ENCODE measurements around the gene EPB41.
A peak's percentile ranks its signal among the peaks of the same experiment; 100 is the strongest.

Gene EPB41

DNA sequence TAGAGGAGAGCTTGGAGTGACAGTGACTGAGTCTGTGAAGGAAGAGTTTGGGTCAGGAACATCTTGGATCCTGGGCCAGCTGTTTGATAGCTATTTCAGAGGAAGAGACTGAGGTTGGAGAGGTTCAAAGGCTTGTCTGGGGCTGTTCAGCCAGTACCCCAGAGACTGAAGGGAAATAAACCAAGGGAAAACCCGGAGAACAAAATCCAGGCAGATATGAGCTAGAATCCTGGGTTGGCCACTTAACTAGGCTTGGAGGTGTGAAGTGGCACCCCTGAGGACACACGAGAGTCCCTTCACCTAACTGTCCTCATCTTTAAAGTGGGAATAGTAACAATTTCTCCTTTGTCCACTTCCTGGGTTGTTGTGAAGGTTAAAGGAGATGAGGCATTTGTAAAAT lies 23.1 kb upstream of the EPB41 start:
- no peak for DNase-seq

DNA sequence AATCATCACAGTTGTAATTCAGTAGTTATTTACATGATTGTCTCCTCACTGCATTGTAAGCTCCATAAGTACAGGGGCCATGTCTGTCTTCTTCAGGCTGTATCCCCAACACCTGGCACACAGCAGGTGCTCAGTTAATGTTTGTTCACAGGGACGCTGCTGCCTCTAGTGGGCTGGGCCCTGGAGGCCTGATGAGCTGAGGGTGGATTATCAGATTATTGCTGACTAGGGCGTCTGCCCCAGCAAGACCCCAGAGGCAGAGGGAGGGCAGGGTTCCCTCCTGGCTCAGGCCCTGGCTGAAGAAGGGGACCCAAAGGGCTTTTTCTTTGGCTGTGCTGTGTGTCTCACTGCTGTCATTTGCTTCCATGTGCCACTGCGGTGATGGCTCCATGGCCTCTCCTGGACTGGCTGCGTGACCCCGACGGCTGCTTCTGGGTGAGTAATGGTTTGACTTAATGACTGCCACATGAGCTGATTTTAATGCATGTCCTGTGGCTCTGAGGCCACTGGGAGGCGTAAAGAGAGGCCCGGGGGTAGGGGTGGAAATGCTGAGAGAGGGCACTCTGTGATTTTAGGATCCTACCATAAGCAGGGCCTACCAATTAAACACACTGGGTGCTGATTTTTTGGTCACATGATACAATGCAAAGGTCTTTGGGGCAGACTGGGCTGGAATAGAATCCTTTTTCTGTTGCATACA lies 20.8 kb upstream of the EPB41 start:
- DNase-seq = peak; percentile 48

DNA sequence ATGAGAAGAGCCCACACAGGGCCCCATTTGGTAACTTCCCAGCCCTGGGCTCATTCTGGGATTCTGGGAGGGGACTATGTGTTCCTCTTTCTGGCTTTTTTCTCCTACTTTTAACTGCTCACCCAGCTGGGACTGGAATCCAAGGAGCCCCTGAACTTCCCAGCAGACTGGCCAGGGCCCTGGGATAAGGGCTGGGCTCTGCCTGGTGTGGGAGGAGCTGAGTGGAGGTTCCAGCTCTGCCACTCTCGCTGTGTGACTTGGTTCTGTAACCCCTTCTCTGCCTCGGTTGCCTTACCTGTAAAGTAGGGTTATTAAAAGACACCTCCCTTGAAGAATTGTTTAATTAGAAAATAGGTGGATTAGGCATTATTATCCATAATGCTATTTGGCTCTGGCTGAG lies 19.6 kb upstream of the EPB41 start:
- DNase-seq = no peak

DNA sequence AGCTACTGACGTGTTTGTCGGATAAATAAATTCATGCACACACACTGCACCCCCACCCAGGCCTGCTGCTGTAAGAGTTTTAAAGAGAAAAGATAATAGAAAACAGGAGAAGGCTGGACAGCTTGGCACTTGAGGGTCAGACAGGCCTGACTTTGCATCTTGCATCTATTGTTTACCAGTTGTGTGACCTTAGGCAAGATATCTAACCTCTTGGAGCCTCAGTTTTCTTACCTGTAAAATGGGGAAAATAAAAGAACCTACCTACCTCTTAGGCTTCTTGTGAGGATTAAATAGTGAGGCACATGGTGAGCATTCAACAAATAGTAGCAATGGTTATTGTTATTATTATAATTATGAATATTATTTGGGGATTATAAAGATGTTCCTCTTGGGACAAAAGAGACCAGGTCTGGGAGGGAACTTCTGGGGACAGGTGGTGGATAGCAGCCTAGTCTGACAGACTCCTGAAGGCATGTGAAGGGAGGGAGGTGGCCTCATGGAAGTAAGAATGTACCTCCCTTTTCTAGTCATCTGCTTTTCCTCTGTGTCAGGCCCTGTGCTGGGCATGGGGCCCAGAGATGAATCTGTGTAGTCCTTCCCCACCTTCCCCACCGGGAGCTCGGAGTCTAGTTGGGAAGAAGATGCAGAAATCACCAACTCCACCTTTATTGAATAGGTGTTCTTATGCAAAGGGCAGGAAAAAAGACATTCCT lies 18.3 kb upstream of the EPB41 start:
- DNase-seq = no peak

DNA sequence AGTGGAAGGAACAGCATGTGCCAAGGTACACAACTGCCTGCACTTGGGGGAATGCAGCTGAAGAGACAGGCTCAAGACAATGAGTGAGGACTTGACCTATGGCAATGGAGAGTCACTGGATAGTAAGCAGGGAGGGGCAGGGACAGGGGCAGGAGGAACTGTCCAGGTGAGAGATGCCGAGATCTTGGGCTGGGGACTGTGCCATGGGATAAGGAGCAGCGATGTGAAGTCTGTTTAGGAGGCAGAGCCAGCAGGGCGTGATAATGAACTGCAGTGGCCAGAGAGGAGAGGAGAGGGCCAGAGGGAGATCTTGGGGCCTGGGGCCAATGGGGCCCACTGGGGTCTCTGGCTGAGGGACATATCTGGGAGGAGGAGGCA lies 17.8 kb upstream of the EPB41 start:
- no peak for DNase-seq

DNA sequence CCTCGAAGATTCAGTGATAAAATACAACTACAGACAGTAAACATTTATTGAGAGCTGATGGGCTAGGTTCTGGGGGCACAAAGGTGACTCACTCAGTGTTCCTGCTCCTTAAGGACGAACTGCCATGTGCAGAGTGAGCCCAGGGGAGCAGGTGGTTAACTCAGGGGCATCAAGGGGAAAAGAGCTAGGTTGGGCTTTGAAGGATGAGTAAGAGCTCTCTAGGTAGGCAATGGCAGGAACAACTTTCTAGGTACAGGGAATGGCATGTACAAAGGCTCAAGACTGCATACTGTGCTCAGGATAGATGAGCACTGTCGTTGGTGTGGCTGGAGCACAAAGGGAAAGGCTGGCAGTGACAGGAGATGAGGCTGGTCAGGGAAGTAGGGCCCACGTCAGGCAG lies 16.6 kb upstream of the EPB41 start:
- DNase-seq = no peak

DNA sequence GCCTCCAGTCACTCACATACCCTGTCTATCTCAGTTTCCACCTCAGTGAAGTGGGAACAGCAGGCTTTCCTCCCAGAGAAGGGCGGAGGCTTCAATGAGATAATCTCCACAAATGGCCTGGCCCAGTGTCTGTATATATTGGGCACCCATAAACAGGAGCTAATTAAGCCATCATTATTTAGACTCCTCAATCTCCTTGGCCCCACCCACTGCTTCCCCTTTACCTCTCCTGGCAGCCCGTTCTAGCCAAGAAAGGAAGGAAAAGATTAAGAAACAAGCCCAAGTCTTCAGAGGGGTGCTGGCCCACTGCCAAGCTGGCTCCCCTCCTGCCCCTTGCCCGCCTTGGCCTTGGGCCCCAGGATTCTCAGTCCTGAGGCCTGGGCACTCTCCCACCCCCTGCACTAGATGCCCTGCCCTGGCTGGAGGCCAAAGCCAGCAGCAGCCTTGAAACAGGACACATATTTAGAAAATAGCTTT lies 15.9 kb upstream of the EPB41 start:
- DNase-seq = peak; percentile 75

DNA sequence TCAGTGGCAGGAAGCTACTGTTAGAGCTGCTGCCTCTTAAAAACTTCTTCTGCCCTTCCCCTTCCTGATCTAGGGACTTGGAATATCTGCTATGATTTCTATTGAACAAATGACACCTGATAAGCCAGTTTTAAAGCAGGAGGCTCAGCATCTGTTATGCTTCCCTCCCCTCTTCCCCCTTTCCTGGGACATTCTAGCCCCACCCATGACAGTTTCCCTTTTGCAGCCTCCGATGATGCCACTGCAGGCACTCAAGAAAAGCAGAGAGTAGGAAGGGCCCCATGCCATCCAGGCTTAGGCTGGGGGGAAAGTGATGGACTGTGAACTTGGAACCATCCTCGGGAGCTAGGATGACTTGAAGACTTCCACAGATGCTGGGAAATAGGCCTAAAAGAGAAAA lies 15.1 kb upstream of the EPB41 start:
- DNase-seq = no peak

DNA sequence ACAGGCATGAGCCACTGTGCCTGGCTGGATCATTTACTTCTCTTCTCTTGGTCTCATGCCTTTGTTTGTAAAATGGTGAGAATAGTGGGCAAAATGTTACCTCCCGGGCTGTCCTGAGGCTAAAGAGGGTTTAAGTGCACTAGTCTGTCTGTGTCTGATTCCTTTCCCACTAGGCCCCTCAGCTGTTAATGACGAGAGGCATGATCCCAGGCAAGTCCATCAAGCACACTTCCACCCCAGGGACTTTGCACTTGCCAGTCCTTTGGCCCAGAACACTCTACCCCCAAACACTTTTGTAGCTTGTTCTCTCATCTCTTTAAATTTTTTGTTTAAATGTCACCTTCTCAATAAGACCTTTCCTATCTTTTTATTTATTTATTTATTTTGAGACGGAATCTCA lies 13.8 kb upstream of the EPB41 start:
- DNase-seq = no peak

DNA sequence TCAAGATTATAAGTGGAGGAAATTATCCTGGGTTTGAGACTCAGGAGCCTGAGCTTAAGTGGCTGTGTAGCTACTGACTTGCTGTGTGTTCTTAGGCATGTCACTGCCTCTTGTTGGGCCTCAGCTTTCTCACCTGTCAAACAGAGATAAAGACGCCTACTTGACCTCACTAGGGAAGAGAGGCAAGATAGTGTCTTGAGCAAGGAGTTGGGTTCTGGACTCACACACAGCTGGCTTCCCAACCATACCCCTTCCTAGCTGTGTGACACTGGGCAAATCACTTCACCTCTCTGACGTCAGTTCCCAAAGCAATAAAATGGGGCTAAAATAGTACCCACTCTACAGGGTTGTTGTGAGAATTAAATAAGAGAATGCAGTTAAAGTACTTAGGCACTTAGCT lies 11.6 kb upstream of the EPB41 start:
- peak; percentile 61 for DNase-seq

DNA sequence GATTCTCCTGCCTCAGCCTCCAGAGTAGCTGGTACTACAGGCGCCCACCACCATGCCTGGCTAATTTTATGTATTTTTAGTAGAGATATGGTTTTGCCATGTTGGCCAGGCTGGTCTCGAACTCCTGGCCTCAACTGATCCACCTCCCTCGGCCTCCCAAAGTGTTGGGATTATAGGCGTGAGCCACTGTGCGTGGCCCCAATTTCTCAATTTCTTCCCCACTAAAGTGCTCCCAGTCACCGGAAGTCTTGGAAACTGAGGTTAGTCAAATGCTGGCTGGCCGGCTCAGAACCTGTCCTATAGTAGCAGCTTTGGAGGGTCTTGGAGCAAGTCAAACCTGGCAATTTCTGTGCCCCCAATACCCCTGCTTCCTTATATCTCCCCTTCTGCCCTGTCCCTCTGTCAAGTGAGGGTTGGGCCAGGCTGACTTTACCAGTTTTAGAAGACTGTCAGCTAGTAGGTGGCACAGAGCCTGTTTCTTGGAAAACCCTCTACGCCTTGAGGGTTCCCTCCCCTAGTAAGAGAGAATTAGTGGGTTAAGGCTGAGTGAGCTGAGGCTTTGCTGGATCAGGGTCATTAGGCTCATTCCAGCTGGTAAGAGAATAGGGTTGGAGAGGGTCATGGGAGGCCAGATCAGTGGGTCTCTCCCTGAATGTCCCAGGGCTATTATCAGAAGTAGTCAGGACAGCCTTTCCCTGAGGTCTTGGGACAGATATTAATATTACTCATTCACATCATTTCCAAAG lies 8.3 kb upstream of the EPB41 start:
- peak; percentile 24 for DNase-seq

DNA sequence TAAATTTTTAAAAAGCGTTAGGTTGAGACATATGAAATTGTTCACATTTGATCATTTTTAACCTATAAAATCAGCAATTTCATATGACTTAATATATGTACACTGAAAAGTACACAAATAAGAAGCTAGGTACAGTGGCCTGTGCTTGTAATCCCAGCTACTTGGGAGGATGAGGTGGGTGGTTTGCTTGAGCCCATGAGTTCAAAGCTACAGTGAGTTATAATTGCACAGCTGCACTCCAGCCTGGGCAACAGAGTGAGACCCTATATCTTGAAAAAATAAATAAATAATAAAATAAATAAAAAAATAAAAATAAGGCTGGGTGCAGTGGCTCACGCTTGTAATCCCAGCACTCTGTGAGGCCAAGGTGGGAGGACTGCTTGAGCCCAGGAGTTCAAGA lies 5.2 kb upstream of the EPB41 start:
- no peak for DNase-seq

DNA sequence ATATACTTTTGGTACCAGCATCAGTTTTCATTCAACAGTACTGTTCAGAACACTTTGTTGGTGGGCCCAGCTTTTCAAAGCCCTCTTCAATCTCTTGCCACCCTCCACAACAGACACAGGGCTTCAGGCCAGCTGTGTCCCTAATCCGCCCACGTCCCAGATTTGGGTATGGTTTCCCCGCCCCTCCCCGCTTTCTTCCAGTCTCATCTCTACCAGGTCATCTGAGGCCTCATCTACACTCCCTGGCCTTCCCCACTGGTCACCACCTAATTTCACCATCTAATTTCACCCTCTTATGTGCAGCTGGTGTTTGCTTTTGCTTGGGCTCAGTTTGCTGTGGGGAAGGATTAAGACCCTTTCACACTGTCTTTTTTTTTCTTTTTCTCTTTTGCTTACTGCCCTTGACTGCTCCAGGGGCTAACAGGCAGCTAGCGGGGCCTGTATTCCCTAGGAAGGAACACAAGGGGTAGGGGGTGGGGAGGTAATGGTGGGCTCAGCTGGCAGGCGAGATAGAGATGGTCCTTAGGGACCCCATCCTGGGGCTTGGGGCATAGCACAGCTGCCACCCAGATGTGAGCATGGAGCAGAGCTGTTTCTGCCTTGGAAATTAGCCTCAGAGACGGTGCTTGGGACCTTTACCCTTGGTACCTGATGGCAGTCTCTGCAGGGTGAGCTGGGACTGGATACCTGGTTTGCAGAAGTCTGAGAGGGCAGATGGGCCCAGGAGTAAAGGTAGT lies 3.8 kb upstream of the EPB41 start:
- DNase-seq = no peak

DNA sequence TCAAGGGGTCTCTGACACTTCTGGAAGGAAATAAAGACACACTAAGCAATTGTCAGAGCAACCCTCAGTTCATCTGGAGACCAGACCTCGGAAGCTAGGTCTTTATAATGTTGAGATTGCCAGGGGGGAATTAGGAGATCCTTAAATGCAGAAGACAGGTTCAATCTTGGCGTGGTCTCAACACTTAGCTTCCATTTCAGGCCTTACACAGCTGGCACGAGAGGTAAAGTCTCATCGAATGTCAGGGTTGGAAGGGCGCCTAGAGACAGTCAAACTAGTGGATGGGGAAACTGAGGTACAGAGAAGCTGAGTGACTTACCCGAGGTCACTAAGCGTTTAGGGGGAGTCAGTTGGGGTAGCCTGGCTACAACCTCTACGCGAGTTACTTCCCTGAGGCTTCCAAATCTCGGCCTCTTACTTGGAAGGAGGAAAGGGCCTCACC lies 562 bp upstream of the EPB41 start:
- no peak for DNase-seq

DNA sequence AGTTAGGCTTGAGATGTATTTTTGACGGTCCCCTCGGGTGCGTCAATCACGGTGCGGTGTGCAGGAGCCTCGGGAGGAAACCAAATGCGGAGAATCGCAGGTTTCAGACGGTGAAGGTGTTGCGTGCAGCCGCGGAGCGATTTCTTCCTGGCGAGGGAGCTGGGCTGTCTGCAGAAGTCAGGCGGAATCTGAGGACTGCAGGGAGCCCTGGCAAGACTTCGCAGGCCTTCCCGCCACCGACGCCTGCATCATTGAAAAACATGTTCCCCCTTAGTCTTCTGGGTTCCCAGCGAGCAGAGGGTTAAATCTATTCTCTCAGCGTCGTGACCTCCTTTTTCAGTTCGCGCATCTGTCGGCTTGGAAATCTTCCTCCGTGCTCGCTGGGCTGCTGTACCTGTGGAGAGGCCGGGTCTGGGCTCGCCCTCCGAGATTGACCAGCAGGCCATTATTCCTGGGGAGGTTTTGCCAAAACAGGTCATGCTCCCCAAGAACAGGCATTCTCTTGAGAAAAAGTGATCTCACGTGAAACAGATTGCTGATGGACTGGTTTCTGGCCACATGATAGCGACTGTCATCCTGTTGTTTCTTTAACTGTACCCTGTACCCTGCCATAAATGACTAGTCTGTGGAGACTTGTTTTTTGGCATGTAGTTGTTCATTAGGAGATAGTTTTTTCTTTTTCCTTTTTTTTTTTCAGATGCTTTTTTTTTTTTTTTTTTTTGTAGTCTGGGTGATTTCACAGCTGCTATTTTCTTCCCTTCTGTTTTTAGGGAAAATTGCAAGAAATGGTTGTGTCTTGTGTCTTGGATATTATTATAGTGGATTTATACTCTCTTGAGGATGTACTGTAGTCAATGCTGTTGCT lies 894 bp downstream of the EPB41 start:
- DNase-seq = peak; percentile 39

DNA sequence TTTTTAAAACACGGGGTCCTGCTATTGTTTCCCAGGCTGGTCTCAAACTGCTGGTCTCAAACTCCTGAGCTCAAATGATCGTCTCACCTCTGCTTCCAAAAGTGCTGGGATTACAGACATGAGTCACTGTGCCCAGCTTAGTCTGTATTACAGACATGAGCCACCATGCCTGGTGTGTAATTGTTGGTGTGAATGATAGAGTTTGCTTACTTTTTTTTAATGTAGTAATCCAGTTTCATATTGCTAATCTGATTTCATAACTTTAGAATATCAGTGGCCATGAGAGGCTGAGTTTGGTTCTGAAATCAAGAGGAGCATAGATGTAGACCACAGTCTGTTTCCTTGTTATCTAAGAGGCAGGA lies 3.4 kb downstream of the EPB41 start:
- DNase-seq = peak; percentile 33

DNA sequence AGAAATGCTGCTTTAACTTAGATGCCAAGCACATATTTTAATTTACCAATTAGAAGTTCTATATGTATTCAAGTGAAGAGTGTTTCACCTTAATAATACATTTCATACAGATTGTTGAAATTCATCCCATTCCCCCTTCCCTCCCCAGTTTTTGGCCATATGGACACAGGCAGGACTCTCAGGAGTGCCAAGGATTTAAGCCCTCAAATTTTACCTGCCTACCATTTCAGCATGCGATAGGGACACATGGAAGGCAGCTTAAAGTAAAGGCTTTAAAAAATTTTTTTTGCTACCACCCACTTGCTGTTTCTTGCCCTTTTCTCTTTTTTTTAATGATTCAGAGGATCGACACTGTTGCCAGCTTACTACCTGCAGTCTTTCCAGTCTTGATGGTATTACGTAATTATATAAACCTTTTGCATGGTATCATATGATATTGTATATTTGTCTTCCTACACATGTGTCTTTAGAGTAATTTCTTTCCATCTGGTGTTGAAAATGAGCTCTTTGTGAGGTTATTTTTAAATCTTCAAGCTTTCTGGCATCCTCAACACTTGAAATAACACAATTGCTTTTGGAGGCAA lies 7.0 kb downstream of the EPB41 start:
- no peak for DNase-seq

DNA sequence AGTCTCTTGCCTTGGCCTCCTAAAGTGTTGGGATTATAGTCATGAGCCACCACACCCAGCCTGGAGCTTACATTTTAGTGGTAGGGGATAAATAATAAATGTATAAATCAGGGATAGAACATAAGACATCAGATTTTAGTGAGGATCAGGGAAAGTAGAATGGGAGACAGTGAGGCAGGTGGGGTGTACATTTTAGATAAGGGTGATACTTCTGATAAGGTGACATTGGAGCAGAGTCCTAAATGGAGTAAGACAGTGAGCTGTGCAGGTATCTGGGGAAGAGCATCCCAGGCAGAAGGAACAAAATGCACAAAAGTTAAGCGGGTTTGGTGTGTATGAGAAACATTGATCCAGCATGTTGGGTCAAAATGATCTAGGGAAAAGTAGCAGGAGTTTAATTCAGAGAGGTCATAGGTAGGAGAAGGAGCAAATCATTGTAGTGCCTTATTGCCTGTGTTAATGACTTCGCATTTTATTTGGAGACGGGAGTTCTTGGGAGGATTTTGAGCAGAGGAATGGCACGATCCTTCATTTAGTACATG lies 11.1 kb downstream of the EPB41 start:
- DNase-seq = no peak

DNA sequence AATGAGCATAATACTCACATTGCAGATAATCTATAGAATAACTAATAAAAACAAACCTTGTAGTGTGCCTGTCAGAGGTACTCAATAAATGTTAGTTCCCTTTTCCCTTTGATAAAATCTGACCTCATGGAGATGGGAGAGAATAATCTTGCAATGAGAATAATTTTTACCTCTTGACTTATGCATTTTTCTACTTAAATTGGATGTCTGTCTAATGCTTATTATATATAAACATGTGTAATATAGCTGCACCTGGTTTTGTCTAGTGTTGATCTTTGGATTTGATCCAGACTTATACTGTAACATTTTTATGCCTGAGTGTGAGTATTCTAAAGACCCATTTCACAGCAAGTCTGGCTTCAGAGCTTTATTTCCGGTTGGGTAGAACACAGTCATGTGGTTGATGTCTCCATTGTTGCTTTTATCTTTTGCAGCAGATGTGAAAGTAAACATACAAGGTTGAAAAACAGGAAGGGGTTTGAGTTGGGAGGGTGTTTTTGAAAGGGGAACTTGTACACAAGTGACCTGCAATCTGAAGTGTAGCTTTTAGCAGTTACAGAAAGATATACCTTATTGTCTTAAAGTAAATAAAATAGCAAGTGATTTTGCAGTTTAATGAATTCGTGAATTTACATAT lies 12.4 kb downstream of the EPB41 start:
- DNase-seq = peak; percentile 94

DNA sequence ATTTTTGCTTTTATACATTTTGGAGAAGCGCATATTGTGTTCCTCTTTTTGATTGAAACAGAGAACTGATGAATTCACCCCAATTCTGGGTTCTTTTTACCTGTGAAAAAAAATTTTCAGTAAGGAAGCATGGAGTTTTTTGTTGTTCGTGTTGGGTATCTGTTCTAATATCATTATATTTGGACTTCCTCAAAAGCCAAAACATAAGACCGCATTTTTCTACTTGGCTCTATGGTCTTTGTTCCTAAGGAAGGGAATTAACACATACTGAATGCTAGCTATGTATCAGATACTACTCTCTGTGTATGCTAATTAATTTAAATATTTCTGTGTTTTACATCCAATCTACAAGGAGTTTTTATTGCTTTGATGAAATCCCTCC lies 12.9 kb downstream of the EPB41 start:
- DNase-seq = no peak

DNA sequence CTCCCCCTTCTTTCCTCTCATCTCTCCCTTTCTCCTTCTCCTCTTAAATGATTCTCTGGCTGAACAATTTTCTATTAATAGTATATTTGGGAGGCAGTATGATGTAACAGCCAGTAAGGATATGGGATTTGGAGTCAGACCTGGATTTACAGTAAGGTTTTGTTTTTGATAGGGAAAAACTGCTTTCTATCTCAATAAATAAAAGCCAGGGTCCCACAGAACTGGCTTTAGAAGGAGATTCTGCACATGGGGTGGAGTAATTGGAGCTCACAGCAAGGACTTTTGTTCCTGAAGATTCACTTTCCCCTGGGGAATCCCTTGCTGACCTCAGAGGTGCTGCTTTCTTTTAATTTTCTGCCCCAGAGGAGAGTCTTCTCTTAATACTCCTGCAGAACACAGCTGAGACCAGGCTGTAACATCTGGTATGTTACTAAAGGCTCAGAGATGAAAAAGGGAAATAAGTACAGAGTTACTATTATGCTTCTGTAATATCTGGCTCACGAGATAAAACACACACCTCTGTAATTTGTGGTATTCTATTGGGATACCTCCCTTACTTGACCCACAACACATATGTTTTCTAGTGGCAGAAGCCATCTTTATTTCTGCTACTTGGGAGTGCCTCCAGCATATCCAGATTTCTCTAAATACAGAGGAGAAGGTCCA lies 13.4 kb downstream of the EPB41 start:
- peak; percentile 68 for DNase-seq
